DMS114 treated with DMSO at 0.1 percent for 48 hours (cell line): ENCODE data around the gene TNS1.

Experiments
- DNase-seq: peaks from one replicate; lab custom pipeline; 2025; ENCODE audit not compliant: unreplicated experiment; lab: John Stamatoyannopoulos, UW

TNS1 gene

GRCh38 chr2:217934321-217935131 is 68.3 kb downstream of the TNS1 start:
- no peak for DNase-seq

GRCh38 chr2:217933617-217933993 is 69.2 kb downstream of the TNS1 start:
- no peak for DNase-seq

DNA sequence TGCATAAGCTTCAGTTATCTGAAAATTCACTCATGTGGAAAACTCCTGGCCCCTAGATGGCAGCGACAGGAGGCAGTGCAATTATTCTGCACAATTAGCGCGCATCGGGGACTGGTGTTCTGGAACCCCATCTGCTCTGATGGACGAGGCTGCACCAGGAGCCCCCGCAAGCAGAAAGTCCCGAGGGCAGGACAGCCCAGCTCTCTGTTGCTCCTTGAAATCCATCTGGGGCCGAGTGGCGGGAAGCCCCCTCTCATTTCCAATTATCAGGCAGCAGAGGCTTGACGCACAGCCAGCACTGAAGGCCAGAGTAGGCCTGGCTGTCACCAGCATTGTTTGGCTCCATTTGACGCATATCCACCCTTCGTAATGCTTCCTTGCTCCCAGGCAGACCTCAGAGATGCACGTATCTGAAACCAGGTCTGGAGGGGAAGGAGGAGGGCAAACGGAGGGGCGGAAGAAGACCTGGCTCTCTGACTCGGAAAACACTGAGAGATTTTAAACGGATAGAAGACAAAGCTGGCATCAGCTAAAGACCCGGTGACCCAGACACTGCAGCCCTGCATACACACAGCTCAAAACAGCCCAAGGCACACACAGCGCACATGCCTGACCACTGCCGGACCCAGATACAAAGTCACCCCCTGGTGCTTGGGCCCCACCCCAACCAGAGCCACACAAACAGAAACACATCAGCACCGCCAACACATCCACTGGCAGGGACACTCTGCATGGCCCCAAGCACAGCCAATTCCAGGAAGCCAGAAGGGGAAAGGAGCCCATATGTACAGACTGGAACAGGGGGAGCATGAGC is 69.8 kb downstream of the TNS1 start:
- DNase-seq: no peak

GRCh38 chr2:217931846-217932560 is 70.8 kb downstream of the TNS1 start:
- DNase-seq: no peak

DNA sequence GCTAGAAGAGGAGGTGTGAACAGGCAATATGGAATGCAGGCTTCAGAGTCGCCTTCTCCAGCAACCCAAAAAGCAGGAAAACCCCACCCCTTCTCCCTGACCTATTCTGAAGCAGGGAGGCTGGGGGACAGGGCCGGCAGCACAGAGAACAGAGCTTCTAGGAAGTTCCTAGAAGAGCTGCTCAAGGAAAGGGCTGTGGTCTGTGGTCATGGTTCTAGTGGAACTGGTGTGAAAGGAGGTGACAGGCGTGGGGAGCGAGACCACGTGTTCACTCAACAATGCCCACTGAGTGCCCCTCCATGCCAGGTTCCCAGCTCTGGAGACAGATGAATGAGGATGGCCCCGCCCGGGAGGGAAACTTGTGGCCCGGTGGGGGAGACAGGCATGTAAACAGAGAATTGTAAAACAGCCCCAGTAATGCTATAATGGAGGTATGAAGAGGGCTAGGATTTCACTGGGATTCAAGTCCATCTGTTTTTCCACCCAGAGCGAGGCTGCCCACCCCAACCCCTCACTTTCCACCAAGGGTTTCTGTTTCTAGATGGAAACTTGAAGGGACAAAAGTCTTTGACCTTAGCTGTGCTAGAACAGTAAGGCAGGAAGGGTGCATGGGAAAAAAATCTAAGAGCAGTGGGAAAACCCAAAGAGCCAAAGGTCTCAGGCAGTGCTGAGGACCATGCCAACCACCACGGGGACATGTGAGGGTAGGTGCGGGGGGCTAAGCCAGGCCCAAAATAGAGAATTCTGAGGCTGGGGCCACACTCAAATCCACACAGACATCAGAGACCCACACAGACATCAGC is 71.8 kb downstream of the TNS1 start:
- DNase-seq: no peak

- no peak for DNase-seq
These were observed 72.8 kb downstream of the TNS1 start for GRCh38 chr2:217929757-217930707.

- DNase-seq: no peak
These were observed 73.5 kb downstream of the TNS1 start for GRCh38 chr2:217929272-217929671.

GRCh38 chr2:217928324-217929181 is 74.2 kb downstream of the TNS1 start:
- no peak for DNase-seq

- no peak for DNase-seq
These were observed 75.0 kb downstream of the TNS1 start for GRCh38 chr2:217927601-217928323.

DNA sequence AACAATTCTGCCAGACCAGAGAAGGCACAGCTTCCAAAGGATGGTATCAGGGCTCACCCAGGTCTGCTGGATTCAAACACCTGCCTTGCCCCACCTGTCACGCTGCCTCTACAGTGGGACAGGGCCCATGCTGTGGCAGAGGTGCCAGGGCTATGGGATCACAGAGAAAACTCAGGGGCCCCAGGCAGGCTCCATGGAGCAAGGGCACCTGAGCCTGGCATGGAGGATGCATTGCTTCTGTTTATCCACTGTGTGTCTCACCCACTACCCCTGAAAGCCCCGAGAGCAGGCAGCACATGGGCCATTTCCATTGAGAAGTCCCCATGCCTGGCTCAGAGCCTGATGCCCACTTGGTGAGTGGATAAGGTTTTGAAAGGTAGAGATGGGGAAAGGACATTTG is 76.0 kb downstream of the TNS1 start:
- no peak for DNase-seq

DNA sequence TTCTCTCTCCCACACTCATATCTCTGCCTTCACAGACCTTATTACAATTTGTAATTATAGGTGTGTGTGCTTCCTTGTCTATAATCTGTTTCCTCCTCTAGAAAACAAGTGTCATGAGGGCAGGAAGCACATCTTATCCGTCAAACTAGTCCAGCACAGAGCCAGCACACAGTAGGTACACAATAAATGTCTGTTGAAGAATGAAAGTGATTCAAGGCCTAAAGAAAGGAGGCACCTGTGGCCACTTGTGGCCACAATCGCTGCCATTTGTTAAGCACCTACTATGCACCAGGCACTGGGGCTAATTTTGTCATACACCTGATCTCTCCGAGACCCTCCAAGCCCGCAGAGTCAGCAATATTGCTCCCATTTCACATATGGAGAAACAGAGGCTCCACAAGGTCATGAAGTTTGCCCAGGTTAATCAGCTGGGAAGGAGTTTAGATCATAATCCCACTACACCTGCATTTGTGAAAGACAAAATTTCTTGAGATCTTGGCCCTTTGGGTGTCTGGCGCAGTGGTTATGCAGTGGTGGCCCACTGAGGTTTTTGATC is 78.4 kb downstream of the TNS1 start:
- DNase-seq: no peak

- DNase-seq: no peak
These were observed 79.6 kb downstream of the TNS1 start for GRCh38 chr2:217923007-217923686.

DNA sequence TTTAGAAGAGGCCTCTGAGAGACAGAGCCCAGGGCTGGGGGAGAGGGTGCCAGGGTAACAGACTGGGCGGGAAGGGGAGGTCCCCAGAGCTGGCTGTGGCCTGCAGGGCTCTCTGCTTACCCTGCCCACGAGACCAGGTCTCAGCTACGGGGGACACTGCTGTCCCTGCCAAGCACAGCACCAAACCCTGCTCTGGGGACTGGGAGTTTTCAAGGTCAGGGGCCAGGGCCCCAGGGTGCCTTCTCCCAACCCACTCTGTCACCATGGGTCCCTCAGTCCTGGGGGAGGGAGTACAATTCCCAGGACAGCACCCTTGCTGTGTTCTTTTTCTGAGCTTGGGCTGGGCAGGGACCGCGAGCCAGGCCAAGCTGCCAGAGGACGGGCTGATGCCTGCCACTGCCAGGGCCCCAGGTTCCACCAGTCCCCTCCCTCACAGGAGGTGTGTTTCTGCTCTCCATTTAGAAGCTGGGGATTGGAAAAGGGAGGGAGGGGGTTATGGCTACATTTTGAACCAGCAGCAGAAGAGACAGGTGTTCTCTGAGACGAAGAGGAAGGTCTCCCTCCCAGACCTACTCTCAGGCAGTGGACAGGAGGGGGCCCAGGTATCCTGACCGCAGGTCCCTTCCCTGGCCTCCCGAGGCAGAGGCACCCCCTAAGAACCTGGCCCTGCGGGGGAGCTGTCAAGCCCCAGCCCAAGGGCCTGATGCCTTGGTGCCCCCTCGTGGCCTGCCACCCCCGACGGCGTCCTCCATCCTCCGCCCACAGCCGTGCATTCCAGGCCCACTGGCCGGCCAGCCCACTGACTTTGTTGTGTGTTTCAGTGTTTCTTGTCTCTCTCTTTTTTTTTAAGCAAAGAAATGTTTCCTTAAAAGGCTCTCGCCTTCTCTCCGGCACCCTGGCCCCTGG is 80.4 kb downstream of the TNS1 start:
- no peak for DNase-seq

GRCh38 chr2:217920879-217921603 is 81.8 kb downstream of the TNS1 start:
- no peak for DNase-seq

- no peak for DNase-seq
These were observed 82.9 kb downstream of the TNS1 start for GRCh38 chr2:217919781-217920351.
